Ishikawa (cell line): ENCODE results near the gene ZMYND19.

Source experiments
- CEBPB ChIP-seq: IDR thresholded peaks from 2 replicates; pipeline ENCODE4 v1.6.1; 2012
- CREB1 ChIP-seq: IDR thresholded peaks from 2 replicates; pipeline ENCODE4 v1.6.1; 2012; ENCODE audit warnings: low read depth
- EGR1 ChIP-seq: IDR thresholded peaks from 2 replicates; pipeline ENCODE4 v1.6.1; 2012
- EP300 ChIP-seq: IDR thresholded peaks from 2 replicates; pipeline ENCODE4 v1.6.1; 2012; ENCODE audit warnings: borderline replicate concordance
- FOXM1 ChIP-seq: IDR thresholded peaks from 2 replicates; pipeline ENCODE4 v1.6.1; 2012; ENCODE audit warnings: low read depth, borderline replicate concordance
- NFIC ChIP-seq: IDR thresholded peaks from 2 replicates; pipeline ENCODE4 v1.6.1; 2012
- RAD21 ChIP-seq: IDR thresholded peaks from 2 replicates; pipeline ENCODE4 v1.6.1; 2012; ENCODE audit warnings: low read depth
- TAF1 ChIP-seq: IDR thresholded peaks from 2 replicates; pipeline ENCODE4 v1.6.1; 2012; ENCODE audit warnings: low read depth, mild to moderate bottlenecking
- TCF12 ChIP-seq: IDR thresholded peaks from 2 replicates; pipeline ENCODE4 v1.6.1; 2012; ENCODE audit warnings: low read depth
- YY1 ChIP-seq: IDR thresholded peaks from 2 replicates; pipeline ENCODE4 v1.6.1; 2012; ENCODE audit warnings: low read depth
- ZBTB7A ChIP-seq: IDR thresholded peaks from 2 replicates; pipeline ENCODE4 v1.6.1; 2012; ENCODE audit warnings: low read depth
- TF ChIP-seq, protein P1 (sequence below): IDR thresholded peaks from 2 replicates; pipeline ENCODE4 v1.6.1; 2012
- TF ChIP-seq, protein P2 (sequence below): IDR thresholded peaks from 2 replicates; pipeline ENCODE4 v1.6.1; 2012
- TF ChIP-seq, protein P3 (sequence below): IDR thresholded peaks from 2 replicates; pipeline ENCODE4 v1.6.1; 2012; ENCODE audit warnings: low read depth, mild to moderate bottlenecking

DNA sequence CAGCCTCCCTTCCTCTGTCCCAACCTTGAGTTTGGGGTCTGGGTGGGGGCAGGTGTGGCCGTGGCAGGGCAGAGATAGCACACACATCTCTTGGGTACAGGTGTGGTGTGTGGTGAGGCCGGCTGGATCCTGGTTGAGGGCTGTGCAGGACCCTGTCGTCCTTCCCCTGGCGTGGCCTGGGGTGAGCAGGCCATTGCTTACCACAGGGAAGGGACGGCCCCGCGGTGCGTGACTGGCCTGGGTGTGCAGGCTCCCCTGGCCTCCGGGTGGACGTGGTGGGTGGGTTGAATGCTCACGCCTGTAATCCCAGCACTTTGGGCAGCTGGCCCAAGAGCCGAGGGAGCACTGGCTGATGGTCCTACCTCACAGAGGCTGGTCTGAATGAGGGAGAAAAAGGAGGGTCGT is 16.4 kb upstream of the ZMYND19 start:
- TF ChIP-seq, protein P1, sequence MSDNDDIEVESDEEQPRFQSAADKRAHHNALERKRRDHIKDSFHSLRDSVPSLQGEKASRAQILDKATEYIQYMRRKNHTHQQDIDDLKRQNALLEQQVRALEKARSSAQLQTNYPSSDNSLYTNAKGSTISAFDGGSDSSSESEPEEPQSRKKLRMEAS: no peak
- no peak for TF ChIP-seq EP300
- TF ChIP-seq ZBTB7A: no peak
- no peak for TF ChIP-seq TCF12
- TF ChIP-seq, protein P2, sequence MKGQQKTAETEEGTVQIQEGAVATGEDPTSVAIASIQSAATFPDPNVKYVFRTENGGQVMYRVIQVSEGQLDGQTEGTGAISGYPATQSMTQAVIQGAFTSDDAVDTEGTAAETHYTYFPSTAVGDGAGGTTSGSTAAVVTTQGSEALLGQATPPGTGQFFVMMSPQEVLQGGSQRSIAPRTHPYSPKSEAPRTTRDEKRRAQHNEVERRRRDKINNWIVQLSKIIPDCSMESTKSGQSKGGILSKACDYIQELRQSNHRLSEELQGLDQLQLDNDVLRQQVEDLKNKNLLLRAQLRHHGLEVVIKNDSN: no peak
- TF ChIP-seq RAD21: no peak
- TF ChIP-seq YY1: no peak
- TF ChIP-seq TAF1: no peak
- TF ChIP-seq EGR1: no peak
- TF ChIP-seq, protein P3, sequence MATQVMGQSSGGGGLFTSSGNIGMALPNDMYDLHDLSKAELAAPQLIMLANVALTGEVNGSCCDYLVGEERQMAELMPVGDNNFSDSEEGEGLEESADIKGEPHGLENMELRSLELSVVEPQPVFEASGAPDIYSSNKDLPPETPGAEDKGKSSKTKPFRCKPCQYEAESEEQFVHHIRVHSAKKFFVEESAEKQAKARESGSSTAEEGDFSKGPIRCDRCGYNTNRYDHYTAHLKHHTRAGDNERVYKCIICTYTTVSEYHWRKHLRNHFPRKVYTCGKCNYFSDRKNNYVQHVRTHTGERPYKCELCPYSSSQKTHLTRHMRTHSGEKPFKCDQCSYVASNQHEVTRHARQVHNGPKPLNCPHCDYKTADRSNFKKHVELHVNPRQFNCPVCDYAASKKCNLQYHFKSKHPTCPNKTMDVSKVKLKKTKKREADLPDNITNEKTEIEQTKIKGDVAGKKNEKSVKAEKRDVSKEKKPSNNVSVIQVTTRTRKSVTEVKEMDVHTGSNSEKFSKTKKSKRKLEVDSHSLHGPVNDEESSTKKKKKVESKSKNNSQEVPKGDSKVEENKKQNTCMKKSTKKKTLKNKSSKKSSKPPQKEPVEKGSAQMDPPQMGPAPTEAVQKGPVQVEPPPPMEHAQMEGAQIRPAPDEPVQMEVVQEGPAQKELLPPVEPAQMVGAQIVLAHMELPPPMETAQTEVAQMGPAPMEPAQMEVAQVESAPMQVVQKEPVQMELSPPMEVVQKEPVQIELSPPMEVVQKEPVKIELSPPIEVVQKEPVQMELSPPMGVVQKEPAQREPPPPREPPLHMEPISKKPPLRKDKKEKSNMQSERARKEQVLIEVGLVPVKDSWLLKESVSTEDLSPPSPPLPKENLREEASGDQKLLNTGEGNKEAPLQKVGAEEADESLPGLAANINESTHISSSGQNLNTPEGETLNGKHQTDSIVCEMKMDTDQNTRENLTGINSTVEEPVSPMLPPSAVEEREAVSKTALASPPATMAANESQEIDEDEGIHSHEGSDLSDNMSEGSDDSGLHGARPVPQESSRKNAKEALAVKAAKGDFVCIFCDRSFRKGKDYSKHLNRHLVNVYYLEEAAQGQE: no peak
- TF ChIP-seq NFIC: no peak
- no peak for TF ChIP-seq CEBPB
- no peak for TF ChIP-seq CREB1
- TF ChIP-seq FOXM1: no peak
